ENCODE data around the gene ST6GALNAC2.
"Not testable (repeated sequence)": the region's sequence is repeated elsewhere in the genome, so short reads cannot be mapped to it uniquely, and the experiment has no call there.

The ST6GALNAC2 gene

GRCh38 chr17:76570877-76571471 is 14.7 kb downstream of the ST6GALNAC2 start:
- DNase-seq (ENCODE audit: low read depth in 2 of 2), result no peak

GRCh38 chr17:76570457-76570856 is 15.2 kb downstream of the ST6GALNAC2 start:
- no peak for DNase-seq (ENCODE audit: low read depth in 2 of 2)

DNA sequence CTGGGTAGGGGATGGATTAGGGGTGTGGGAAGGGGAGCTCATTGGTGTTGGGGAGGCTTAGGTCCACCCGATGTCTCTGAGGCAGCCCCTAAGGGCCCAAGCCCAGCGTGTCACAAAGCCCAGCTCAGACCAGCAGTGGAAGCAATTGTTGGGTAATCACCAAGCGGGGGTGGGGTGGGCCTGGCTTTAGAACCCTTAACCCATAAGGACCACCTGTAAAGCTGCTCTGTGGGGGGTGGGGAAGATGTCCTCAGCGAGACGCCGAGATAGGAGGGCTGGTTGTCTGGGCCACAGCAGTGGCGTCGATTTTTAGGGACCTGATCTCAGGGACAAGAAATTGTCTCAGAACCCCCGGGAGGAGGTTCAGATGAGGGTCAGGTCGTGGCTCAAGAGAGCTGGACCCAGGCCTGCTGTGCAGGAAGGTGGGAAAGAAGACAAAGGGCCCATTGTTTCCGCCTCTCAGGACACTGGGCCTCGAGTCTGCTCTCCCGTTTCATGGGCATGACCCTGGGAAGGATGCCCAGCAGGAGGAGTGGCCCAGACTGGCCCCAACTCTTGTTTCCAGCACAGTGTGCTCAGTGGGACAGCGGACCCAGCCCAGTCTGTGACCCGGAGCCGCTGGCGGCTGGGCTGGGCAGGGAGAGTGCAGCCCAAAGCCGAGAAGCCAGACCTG is 15.9 kb downstream of the ST6GALNAC2 start:
- no peak for DNase-seq (ENCODE audit: low read depth in 2 of 2)

DNA sequence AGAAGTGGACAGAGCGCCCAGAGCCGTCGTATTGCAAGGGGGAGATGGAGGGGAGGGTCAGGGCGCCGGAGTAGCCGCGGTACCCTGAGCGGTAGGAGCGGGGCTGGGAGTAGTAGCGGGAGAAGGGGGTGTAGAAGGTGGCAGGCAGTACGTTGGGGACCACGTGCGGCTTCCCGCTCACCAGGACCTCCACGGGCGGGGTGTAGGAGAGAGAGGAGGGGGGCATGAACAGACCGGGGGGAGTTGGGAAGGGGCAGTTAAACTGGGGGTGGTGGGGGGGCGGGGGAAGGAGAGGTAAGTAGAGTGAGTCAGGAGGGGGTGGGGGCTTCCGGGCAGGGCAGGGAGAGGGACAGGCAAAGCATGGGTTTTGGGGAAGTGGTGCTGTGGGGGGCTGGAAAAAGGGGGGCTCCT is 16.8 kb downstream of the ST6GALNAC2 start:
- no peak for DNase-seq (ENCODE audit: low read depth in 2 of 2)

DNA sequence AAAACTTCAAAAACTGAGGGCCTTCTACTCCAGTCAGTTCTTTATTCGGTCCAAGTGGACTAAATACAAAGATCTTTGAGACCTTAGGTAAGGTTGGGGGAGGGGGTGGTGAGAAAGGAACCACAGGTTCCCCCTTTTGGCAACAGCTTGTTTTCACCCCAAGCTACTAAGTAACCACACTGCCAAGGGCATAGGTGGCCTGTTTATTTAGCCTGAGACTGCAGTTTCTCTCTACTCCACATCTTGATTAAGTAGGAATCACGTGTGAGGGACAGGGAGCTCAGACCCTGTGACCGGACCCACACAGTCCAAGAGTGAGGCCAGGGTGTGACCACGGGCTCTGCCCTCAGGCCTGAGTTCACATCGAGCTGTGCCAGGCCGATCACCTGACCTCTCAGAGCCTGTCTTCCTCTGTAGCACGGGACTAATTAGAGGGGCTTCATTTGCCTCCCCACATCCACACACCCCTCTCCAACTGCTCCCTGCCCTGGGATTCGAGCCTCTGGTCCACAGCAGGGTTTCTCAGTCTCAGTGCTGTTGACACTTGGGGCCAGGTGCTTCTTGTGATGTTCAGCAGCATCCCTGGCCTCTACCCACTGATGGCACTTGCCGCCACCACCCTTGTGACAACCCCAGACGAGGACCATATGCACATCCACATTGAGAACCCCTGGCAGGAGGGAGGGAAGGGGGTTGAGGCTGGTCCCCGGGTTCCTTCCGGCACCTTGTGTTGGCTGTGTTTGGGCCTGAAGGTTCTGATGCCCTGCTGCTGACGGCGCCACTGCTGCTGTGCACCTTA is 17.8 kb downstream of the ST6GALNAC2 start:
- no peak for DNase-seq (ENCODE audit: low read depth in 2 of 2)

DNA sequence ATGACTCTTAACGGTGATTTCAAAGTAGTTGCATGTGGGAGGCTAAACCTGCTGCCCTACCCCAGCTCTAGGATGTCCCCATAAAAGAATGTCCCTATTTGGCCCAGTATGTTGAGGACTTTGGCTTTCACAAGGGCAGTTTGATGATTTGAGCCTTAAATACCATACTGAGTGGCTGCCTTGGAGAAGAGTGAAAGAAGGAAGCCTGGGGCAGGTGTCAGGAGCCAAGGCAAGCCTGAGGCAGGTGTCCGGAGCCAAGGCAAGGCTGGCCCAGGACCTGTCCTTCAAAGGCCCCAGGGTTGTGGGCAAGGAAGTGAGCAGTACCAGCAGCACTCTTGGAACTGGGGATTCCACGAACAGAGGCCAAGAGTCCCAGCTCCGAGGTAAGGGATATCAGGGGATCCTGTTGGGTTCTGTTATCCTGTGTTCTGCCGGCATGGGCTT is 18.6 kb downstream of the ST6GALNAC2 start:
- DNase-seq (ENCODE audit: low read depth in 2 of 2), result no peak

- no peak for DNase-seq (ENCODE audit: low read depth in 2 of 2)
These were observed 19.1 kb downstream of the ST6GALNAC2 start for GRCh38 chr17:76566613-76566943.

DNA sequence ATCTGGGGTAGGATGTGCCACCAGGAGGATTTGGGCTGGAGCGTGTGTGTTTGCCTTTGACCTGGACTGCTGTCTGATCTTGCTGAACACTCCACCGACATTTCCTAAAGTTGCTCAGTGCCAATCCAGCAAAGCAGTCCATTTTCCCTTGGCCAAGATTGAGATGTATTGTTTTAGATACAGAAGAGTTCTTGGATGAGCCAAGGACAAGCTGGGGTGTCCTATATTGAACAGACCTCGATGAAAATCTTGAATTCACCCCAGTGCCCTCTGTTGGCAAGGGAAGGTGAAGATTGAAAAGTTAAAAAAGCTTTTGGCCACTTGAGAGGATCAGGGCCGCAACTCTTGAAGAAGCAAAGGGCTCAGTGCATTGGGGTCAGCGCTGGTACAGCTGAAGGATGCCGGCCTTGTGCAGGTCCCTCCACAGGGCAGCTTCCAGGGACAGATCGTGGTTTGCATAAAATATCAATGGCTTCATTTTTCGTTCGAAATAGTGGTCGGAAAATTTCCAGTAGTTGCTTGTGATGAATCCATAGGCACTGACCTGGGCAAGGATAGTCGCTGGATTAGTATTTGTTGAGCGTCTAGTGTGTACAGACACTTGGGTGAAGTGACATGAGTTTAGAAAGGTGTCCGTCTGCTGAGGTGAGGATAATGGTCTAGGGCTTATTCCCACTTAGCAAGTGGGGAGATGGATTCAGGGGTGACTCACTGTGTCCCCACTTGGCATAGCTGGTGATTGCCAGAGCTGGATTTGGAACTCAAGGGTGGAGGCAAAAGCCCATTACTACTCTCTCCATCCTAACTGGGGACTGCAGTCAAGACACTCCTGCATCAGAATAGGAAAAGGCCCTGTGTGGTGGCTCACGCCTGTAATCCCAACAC is 19.7 kb downstream of the ST6GALNAC2 start:
- no peak for DNase-seq (ENCODE audit: low read depth in 2 of 2)

- DNase-seq (ENCODE audit: low read depth in 2 of 2), result not testable (repeated sequence)
These were observed 20.5 kb downstream of the ST6GALNAC2 start for GRCh38 chr17:76564991-76565727.

- not testable (repeated sequence) for DNase-seq (ENCODE audit: low read depth in 2 of 2)
These were observed 22.3 kb downstream of the ST6GALNAC2 start for GRCh38 chr17:76563359-76563758.

DNA sequence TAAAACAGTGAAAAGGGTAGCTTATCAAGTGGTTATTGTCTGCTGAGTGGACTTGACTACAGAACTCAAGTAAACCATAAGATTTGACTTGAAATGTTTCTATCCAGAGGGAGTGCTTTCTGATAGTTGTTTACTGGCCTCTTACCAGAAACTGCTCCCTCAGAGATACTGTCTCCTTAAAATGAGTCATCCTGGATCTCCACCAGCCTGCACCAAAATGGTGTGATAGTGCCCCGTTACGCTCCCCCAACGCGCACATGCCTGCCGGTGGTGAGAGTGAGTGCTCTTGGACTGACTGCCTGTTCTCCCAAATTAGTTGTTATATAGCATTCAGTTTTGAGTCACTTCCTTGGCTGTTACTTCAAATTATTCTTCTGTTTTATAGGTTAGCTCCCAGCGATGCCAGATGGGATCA is 22.9 kb downstream of the ST6GALNAC2 start:
- no peak for DNase-seq (ENCODE audit: low read depth in 2 of 2)

DNA sequence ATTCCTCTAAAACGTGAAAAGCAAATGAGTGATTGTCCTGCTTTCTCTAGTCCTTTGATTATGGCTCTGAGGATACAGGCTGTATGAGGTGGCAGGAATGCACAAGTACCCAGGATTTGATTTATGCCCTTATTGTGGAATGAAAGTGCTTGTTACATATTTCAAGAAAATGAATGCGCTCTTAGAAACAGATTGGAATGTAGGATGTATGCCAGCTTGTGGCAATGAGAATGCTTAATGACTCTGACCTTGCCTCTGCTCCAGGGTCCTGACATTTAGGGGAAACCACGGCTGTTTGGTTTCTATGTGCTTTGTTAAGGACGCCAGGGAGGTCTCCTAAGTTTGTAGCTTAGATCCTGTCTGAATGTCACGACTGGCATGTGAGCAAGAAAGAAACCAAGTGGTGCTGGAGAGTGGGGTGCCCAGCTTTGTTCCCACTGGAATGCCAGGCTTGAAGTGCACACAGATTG is 23.8 kb downstream of the ST6GALNAC2 start:
- DNase-seq (ENCODE audit: low read depth in 2 of 2), result no peak

GRCh38 chr17:76561332-76561731 is 24.3 kb downstream of the ST6GALNAC2 start:
- DNase-seq (ENCODE audit: low read depth in 2 of 2), result no peak

- no peak for DNase-seq (ENCODE audit: low read depth in 2 of 2)
These were observed 24.8 kb downstream of the ST6GALNAC2 start for GRCh38 chr17:76560877-76561221.

DNA sequence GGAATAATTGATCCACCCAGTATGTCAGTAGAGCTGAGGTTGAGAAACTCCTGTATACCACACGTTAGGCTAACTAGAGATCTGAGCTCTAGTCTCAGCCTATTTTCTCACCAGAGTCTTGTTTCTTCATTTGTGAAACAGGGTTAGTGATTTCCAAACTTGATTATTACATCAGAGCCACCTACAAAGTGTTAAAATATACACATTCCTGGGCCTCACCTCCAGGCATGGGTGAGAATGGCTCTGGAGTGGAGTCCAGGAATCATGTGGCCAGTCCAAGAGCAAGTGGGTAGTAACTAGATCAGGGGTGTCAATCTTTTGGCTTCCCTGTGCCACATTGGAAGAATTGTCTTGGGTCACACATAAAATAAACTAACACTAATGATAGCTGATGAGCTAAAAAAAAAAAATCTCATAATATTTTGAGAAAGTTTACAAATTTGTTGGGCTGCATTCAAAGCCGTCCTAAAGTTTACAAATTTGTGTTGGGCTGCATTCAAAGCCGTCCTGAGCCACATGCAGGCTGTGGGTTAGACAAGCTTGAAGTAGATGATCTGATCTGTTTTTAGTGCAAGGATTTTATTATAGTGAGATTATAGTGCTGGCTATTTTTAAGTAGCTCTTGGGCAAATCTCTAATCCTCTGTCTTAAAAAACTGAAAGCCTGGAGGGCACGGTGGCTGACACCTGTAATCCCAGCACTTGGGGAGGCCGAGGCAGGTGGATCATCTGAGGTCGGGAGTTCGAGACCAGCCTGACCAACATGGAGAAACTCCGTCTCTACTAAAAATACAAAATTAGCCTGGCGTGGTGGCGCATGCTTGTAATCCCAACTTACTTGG is 25.4 kb downstream of the ST6GALNAC2 start:
- no peak for DNase-seq (ENCODE audit: low read depth in 2 of 2)

GRCh38 chr17:76559460-76559859 is 26.2 kb downstream of the ST6GALNAC2 start:
- DNase-seq (ENCODE audit: low read depth in 2 of 2), result not testable (repeated sequence)

DNA sequence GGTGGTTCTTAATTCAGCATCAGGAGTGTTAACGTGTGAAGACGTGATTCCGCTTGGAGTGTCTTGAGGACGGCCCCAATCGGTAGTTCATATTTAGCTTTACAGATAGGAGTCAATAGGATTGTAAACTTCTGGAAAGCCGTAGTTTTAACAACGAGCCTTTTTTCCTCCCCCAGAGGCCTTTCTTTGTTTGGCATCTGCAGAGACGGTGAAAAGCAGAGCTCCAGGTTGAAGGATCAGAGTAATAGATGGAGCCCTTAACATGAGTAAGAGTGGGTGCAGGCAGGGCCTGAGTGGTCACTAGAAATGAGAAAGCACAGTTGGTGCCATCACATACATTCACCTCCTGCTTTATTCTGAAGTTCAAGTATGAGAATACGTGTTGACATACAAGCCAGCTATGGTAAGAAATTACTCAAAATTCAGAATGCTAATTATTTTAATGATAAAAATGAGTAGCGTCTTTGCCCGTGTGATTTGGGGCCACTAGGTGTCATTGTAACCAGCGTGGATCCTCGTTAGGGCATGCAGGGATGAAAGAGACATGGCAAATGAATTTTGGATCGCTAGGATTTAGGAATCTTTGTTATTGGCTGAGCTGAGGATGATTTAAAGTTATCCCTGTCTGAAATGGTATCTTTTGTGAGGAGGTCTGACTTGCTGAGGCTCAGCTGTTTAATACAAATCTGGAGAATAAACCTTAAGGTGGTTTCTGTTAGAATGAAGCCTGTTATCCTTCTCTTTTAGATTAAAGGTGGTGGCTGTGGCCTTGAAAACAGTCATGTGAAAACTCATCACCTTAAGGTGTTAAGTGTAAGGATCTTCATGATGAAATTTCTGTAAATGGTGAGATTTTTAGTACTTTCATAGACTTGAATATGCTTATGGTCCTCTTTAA is 27.2 kb downstream of the ST6GALNAC2 start:
- no peak for DNase-seq (ENCODE audit: low read depth in 2 of 2)

DNA sequence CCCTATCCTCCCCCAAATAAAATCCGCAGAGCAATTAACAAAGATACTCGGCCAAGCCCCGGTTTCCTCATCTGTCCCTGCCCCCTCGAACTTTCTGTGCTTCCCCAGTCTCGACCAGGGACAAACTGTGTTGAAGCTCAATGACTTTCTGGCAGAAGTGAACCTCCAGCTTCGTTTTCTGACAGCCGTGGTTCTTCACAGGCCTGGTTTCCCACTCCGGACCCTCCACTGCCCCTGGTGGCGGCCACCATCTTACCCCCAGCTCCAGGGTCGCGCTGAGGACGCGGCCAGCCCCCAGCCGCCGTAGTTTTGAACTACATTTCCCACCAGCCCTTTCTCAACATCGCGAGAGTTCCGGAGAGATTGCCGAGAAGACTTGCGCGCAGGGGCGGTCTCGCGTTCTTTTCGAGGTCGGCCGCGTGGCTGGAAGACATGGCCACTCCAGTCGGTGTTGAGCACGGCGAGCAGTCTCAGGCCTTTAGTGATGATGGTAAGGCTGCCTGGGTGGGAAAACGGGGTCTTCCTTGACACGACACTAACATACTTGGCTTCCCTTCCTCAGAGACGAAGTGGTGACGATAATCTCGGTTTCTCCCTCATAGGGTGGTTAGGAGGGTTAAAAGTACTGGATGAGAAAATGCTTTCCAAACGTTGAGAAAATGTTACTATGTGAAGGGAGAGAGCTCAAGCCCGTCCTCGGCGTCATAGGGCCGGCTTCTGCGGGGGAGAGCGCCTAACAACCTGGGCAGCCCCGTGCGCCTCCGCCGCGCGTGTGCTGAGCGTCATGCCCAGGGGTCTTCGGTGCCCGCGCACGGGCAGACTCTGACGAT is 28.1 kb downstream of the ST6GALNAC2 start:
- DNase-seq (ENCODE audit: low read depth in 2 of 2), result peak; percentile 89 to 93

Measured in stimulated activated CD4-positive, alpha-beta T cell treated with anti-CD3 and anti-CD28 coated beads, Interleukin-12 subunit alpha, Interleukin-12 subunit beta, amount 100 ng/mL, for 24 hours (primary cell).